Glomerular visceral epithelial cell (primary cell): Measurements from ENCODE around the gene ZC3H18.
A peak's percentile ranks its signal among the peaks of the same experiment; 100 is the strongest.

Experiments used
- DNase-seq: peaks from one replicate; pipeline ENCODE4 v3.0.0-alpha.2; 2016; ENCODE audit errors: extremely low spot score

Gene ZC3H18

DNA sequence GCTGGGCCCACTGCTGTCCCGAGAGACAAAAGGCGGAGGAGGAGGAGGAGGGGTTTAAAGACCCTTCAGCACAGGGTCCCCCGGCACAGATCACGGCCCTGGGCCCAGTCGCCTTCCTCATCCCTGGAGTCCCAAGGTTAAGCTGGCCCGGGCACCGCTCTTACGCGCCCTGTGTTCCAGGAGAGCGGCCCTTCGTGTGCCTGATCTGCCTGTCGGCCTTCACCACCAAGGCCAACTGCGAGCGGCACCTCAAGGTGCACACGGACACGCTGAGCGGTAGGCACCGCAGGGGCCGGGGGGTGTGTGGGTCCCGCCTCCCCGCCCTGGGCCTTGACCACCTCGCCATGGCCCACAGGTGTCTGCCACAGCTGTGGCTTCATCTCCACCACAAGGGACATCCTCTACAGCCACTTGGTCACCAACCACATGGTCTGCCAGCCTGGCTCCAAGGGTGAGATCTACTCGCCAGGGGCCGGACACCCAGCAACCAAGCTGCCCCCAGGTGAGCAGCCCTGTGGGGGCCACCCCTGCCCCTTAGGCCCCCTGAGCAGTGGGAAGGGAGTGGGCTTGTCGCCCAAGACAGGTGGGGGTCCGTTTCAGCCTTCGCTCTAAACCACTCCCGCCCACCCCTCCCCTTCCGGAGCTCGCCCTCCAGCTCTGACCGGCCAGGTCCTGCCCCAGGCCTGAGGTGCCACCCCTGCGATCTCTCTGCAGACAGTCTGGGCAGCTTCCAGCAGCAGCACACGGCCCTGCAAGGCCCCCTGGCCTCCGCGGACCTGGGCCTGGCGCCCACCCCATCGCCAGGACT is 37.6 kb upstream of the ZC3H18 start:
- no peak for DNase-seq

- DNase-seq: no peak
Measured at GRCh38 chr16:88533381-88533917, 36.8 kb upstream of the ZC3H18 start.

- DNase-seq: peak; percentile 80
Measured at GRCh38 chr16:88533932-88534637, 36.1 kb upstream of the ZC3H18 start.

DNA sequence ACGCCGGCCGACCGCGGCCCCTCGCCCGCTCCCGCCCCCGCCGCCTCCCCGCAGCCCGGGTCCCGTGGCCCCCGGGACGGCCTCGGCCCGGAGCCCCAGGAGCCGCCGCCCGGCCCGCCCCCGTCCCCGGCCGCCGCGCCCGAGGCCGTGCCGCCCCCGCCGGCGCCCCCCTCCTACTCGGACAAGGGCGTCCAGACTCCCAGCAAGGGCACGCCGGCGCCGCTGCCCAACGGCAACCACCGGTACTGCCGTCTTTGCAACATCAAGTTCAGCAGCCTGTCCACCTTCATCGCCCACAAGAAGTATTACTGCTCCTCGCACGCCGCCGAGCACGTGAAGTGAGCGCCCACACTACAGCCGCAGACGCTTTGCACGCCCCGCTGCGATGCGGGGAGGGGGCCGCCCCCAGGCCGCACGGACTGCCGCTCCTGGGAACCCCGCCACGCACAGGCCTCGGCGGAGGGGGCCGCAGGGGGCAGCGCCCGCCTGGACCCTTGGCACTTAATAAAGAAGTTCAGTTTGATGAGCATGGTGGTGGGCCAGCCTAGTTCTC is 35.5 kb upstream of the ZC3H18 start:
- peak; percentile 31 for DNase-seq

DNA sequence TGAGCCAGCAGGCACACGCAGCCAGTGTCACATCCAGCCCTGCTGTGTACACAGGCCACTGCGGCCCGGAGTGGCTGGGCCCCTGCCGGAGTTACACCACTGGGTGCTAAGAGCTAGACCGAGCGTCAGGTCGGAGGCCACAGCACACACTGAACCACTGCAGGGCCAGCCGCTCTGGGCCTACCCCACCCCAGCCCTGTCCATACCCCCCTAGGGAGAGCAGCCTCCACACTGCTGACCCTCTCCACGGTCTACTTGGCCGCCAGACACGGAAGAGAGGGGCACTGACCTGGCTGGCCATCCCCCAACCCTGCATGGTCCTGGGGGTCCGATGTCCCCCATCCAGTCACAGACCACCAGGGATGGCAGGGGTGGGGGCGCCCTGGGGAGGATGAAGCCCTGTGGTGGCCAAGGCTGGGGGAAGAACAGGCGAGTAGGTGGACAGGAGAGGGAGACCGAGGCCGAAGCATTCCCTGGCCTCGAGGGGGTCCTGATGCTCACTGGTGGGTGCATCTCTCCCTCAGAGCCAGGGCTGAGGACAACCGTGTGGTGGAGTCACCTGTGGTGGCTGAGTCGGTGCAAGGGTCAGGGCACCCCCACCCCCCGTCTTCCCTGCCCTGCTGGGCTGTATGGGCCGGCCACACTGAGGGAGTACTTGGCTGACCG is 34.9 kb upstream of the ZC3H18 start:
- no peak for DNase-seq

DNA sequence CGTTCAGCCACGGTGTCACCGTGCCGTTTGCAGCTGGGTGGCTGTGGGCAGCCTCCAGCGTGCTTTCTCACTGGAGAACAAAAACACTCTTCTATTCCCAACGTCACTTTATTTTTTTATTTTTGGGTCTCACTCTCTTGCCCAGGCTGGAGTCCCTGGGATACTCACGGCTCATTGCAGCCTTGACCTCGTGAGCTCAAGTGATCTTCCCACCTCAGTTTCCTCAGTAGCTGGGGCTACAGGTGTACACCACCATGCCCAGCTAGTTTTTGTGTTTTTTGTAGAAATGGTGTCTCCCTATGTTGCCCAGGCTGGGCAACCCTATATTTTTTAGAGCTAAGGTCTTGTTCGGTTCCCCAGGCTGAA is 34.4 kb upstream of the ZC3H18 start:
- DNase-seq: no peak

DNA sequence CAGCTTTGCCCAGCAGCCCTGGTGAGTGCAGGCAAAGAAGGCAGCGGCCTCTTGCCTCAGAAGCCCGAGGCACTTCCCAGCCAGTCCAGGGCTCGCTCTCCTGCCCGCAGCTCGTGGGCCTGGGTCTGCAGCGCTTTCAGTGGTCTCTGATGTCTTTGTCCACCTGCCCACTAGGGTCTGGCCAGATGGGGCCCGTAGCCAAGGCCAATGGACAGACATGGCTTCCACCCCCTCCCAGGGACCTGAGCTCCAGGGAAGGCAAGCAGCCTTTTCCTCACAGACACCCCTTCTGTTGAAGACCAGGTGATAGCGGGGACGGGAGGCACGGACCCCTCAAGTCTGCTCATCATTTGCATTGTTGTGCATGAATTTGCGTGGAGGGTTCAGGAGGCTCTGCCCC is 33.7 kb upstream of the ZC3H18 start:
- no peak for DNase-seq

DNA sequence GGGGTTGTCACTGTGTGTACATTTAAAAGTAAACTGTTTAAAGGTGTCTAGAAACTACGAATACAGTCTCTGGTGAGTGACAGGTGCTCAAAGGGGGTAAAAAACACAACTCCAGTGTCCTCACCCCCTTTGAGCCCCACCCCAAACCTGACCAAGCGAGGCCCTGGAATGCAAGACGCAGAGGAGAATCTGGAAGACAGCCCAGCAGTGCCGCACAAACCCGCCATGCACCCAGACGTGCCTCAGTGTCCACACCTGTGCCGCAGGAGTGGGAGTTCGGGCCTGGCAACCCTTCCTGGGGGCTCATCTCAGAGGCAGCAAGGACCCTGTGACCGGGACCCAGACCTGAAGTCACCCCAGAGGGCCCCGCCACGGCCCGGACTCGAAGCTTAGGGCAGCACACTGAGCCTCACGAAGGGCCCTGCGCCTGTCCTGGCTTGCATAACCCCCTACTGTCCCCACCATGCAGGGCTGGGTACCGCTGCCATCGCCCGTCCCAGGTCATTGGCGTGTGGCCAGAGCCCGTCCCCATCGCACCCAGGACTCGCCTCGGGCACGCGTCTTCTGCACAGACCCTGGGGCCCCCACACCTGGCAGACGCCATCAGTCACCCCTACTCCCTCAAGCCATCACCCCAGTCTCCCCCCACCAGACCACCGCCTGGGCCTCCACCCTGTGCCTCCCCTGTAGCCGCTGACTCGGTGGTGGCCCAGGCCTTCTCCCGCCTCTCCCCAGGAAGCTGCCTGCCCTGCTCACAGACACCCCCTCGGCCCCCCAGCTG is 33.0 kb upstream of the ZC3H18 start:
- DNase-seq: no peak

DNA sequence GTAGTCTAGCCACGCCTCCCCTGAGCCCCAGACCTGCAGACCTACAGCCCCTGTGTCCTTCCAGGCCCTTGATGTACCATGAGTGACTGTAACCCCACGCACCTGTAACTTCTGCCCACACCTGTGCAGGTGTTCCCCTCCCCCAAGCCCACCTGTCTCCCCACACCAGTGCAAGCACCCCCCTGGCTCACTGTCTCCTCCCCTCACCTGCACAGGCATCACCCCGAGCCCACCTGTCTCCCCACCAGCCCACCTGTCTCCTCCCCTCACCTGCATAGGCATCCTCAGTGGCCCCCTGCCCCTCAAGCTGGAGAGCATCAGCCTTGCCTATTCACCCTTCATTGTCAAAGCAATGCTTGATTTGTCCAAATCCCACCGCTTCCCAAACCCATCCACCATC is 32.3 kb upstream of the ZC3H18 start:
- no peak for DNase-seq

GRCh38 chr16:88538366-88539060 is 31.7 kb upstream of the ZC3H18 start:
- no peak for DNase-seq

DNA sequence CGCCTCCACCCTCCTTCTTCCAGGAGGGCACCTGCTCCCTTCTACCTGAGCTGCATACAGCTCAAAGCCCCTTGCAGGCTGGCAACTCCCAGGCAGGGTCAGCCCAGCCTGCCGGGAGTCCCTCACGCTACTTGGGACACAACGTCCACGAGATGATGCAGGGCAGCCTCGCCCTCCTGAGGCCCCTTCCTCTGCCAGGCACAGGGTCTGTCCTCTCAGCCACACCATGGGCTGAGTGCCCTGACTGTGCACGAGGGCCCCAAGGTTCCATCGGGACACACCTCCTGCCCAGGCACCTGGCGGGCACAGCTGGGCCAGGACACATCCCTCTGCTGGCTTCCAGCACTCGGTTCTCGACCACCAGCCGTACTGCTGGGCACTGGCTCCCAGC is 30.9 kb upstream of the ZC3H18 start:
- no peak for DNase-seq

GRCh38 chr16:88539652-88540345 is 30.4 kb upstream of the ZC3H18 start:
- no peak for DNase-seq

DNA sequence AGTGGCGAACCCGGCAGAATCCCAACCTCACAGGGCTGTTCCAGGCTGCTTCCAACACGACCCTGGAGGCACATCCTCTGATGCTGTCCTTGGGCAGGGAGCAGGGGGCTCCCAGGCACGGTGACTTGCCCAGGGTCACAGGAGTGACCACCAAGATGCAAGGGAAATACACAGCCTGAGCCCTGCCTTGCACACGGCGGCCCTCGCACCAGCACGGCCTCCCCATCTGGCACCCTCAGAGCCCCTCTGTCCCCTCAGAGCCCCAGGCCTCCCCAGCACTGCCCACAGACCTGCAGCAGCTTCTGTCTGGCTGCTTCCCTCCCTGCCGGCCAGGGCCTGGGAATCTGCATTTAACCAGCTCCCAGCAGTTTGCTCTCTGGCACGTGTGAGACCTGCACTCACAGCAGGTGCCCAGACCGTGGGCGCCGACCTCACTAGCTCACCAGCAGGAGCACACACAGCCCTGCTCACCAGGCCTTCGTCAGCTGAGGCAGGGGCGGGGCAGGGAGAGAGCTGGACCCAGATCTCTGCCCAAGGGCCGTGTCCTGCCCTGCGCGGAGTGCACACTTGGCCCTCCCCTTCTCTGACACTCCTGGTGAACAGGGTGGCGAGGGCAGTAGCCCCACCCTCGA is 29.7 kb upstream of the ZC3H18 start:
- DNase-seq: no peak

DNA sequence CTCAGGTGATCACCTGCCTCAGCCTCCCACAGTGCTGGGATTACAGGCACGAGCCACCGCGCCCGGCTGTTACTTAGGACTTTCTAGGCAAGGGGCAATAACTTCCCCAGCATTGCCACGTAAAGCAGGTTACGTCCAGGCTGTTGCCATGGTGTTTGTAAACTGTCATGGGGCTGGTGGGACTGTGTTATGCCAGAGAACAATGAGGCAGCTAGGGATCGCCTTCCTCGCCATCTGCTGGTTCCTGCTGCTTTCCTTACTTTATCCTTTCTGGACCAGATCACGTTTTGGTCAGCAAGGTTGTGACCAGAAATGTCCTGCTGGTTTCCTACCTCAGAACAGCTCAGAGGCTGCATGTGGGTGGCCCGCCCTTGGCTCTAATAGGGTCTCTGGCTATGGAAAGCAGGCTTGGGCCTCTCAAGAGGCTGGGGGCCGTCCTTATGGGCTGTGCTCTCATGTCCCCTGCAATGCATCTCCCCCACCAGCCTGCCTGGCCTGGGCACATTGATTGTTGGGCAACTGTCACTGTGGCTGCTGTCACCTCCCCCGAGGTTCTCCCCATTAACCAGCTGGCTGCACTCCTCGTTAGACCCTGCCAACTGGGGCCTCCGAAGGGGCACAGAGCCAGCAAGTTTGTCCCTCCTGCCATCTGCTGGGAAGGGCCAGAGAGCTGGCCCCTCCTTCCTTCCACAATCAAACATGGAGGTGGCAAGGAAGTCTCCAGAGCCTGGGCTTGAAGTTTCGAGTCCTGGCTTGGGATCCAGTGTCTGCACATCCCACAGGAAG is 28.2 kb upstream of the ZC3H18 start:
- DNase-seq: no peak

DNA sequence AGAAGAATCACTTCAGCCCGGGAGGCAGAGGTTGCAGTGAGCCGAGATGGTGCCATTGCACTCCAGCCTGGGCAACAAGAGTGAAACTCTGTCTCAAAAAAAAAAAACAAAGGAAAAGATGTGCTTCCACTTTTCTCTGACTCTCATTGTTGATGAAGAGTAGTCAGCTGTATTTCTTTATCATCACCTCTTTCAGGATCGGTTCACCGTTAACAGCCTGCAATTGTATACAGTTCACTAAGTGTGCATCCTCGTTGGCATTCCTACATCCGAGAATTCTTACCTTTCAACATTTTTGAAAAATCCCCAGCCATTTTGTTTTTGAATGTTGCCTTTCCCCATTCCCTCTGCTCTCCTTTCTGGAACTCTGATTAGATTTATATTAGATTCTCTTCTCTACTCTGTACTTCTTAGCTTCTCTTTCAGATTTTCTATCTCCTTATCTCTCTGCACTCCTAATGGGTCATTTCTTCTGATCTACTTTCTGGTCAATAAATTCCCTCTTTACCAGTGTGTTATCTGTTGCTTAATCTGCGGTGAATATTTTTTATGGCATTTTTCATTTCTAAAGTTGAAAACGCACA is 26.9 kb upstream of the ZC3H18 start:
- DNase-seq: no peak

DNA sequence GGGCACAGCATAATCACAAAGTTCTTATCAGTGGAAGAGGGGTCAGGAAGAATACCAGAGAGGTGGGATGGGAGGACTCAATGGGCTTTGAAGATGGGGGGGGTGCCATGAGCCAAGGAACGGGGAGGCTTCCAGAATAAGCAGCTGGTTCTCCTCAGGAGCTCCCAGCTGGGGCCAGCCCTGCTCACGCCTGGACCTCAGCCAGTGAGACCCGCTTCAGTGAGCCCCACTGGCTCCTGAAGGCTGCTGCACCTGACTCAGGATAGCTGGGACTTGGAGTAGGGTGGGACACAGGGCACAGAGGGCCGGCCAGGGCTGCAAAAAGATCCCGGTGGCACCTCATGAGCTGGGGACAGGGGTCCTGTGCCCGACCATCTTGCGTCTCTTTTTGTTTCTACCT is 24.4 kb upstream of the ZC3H18 start:
- DNase-seq: no peak

- DNase-seq: no peak
Measured at GRCh38 chr16:88548131-88548874, 21.9 kb upstream of the ZC3H18 start.

- no peak for DNase-seq
Measured at GRCh38 chr16:88548985-88549384, 21.2 kb upstream of the ZC3H18 start.
